Measurements from ENCODE around the gene PTPRH. TPM values are rescaled to one million over a fixed set of nuclear protein-coding genes. Genes with fewer than 3 reads are reported as not detected.

PTPRH gene
- total and polyA plus RNA-seq, 2 experiments from 2014 or later, result 2.3 to 3.0 TPM

- no peaks in the 10 kb centered on the region for H3K27me3 ChIP-seq
- TF ChIP-seq, protein P1, sequence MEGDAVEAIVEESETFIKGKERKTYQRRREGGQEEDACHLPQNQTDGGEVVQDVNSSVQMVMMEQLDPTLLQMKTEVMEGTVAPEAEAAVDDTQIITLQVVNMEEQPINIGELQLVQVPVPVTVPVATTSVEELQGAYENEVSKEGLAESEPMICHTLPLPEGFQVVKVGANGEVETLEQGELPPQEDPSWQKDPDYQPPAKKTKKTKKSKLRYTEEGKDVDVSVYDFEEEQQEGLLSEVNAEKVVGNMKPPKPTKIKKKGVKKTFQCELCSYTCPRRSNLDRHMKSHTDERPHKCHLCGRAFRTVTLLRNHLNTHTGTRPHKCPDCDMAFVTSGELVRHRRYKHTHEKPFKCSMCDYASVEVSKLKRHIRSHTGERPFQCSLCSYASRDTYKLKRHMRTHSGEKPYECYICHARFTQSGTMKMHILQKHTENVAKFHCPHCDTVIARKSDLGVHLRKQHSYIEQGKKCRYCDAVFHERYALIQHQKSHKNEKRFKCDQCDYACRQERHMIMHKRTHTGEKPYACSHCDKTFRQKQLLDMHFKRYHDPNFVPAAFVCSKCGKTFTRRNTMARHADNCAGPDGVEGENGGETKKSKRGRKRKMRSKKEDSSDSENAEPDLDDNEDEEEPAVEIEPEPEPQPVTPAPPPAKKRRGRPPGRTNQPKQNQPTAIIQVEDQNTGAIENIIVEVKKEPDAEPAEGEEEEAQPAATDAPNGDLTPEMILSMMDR (IDR thresholded peaks at IDR 0.05; ENCODE audit: low read depth, low read length), result no peak
- H3K4me3 ChIP-seq, result no peak overlapping the region
These were observed 23.7 kb upstream of the PTPRH start for GRCh38 chr19:55232986-55233385.

GRCh38 chr19:55232286-55232602, 22.9 kb upstream of the PTPRH start:
- no peaks in the 10 kb centered on the region for H3K9me3 ChIP-seq (ENCODE audit: low read depth)
- peak in 1 of 2 donors; percentile 60 for DNase-seq (ENCODE audit: low read depth in 1 of 2, low spot score in 1 of 2)
- peak overlapping the region; percentile 44 for H3K27ac ChIP-seq
- H3K36me3 ChIP-seq, result peaks cover 19% of the 10 kb centered on the region
- no peaks in the 10 kb centered on the region for H3K27me3 ChIP-seq
- TF ChIP-seq, protein P1 (IDR thresholded peaks at IDR 0.05; ENCODE audit: low read depth, low read length), result no peak
- no peak overlapping the region for H3K4me3 ChIP-seq
- H3K4me1 ChIP-seq (ENCODE audit: low read depth), result peaks cover 10% of the 10 kb centered on the region

More at GRCh38 chr19:55232986-55233385, 23.7 kb upstream of the PTPRH start:
- H3K27ac ChIP-seq, result peak overlapping the region; percentile 44
- peaks cover 6% of the 10 kb centered on the region for H3K4me1 ChIP-seq (ENCODE audit: low read depth)
- no peaks in the 10 kb centered on the region for H3K9me3 ChIP-seq (ENCODE audit: low read depth)
- peaks cover 23% of the 10 kb centered on the region for H3K36me3 ChIP-seq
- DNase-seq (ENCODE audit: low read depth in 1 of 2, low spot score in 1 of 2), result no peak

GRCh38 chr19:55231391-55232285, 22.3 kb upstream of the PTPRH start:
- H3K4me3 ChIP-seq, result no peak overlapping the region
- DNase-seq (ENCODE audit: low read depth in 1 of 2, low spot score in 1 of 2), result no peak
- H3K4me1 ChIP-seq (ENCODE audit: low read depth), result peaks cover 10% of the 10 kb centered on the region
- H3K36me3 ChIP-seq, result peaks cover 13% of the 10 kb centered on the region
- H3K9me3 ChIP-seq (ENCODE audit: low read depth), result no peaks in the 10 kb centered on the region
- H3K27me3 ChIP-seq, result no peaks in the 10 kb centered on the region
- TF ChIP-seq, protein P1 (IDR thresholded peaks at IDR 0.05; ENCODE audit: low read depth, low read length), result no peak
- no peak overlapping the region for H3K27ac ChIP-seq

DNA sequence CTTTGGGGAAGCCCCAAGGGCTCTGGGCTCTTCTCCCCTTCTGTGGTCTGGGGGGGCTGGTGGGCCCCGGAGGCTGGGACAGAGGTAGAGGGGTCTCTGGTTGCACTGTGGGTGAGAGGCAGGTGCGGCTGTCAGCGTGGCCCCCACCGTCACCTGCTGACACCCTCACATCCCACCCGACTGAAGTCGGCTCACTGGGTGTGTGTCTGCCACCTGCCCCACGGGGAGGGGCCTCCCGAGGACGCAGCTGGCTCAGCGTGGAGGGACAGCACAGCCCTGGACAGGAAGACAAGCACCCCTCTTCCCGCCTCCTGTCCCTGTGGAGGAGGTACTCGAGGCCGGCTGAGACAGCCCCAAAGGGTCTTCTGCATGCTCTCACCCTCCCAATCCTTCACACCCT, 21.5 kb upstream of the PTPRH start:
- peaks cover 12% of the 10 kb centered on the region for H3K36me3 ChIP-seq
- H3K27me3 ChIP-seq, result no peaks in the 10 kb centered on the region
- H3K4me1 ChIP-seq (ENCODE audit: low read depth), result peaks cover 10% of the 10 kb centered on the region
- DNase-seq (ENCODE audit: low read depth in 1 of 2, low spot score in 1 of 2), result no peak
- no peak overlapping the region for H3K27ac ChIP-seq
- H3K4me3 ChIP-seq, result no peak overlapping the region
- TF ChIP-seq, protein P1 (IDR thresholded peaks at IDR 0.05; ENCODE audit: low read depth, low read length), result no peak
- H3K9me3 ChIP-seq (ENCODE audit: low read depth), result no peaks in the 10 kb centered on the region

DNA sequence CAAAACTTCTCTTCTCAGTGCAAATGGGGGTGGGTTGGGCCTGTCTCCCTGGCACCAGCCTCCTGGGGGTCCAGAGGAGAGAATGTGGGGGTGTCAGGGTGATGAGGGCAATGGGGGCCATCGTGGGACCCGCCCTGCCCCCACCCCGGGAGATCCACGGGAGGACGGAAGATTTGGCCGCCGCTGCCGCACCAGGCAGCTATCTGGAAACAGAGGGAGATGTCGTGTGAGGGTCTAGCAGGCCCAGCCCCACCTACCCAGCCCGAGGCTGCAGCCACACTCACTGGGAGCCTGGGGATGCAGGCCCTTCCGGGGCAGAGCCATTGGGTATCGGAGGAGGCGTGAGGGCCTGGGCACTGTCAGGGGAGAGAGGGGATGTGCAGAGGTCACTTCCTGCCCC, 21.0 kb upstream of the PTPRH start:
- Histone ChIP-seq H3K27me3 (no peaks in the 10 kb centered on the region), H3K9me3 (ENCODE audit: low read depth) (no peaks in the 10 kb centered on the region), H3K4me3 (no peak overlapping the region), H3K36me3 (peaks cover 12% of the 10 kb centered on the region), H3K27ac (no peak overlapping the region), H3K4me1 (ENCODE audit: low read depth) (peaks cover 10% of the 10 kb centered on the region)
- TF ChIP-seq, protein P1 (IDR thresholded peaks at IDR 0.05; ENCODE audit: low read depth, low read length), result no peak
- DNase-seq (ENCODE audit: low read depth in 1 of 2, low spot score in 1 of 2), result no peak

Measured in cardiac muscle cell (in vitro differentiated cells and primary cell).